Astrocyte (in vitro differentiated cells and primary cell): ENCODE data around the gene UBE2V1. TPM values are rescaled to one million over a fixed set of nuclear protein-coding genes. Genes with fewer than 3 reads are reported as not detected.

Experiments used
- DNase-seq: peaks from one replicate; pipeline ENCODE4 v3.0.0-alpha.2; 2010; ENCODE audit warnings: low read depth
- FAIRE-seq: peaks from 2 replicates; lab custom pipeline; 2011; peaks lifted over from hg19 to GRCh38; lab: Jason Lieb, UNC
- H2AFZ ChIP-seq: 2 replicates; pipeline ENCODE4 v1.6.0; 2012; ENCODE audit warnings: low read depth, low read length, inconsistent platforms
- H3K27ac ChIP-seq: 2 replicates; pipeline ENCODE4 v1.5.1; 2011; ENCODE audit warnings: low read depth, low read length, inconsistent platforms
- H3K27me3 ChIP-seq: 2 replicates; pipeline ENCODE4 v1.6.0; 2011; ENCODE audit warnings: low read length, inconsistent platforms; ENCODE audit not compliant: insufficient read depth
- H3K36me3 ChIP-seq: 2 replicates; pipeline ENCODE4 v1.5.1; 2011; ENCODE audit warnings: low read length, inconsistent platforms; ENCODE audit not compliant: insufficient read depth
- H3K4me1 ChIP-seq: 2 replicates; pipeline ENCODE4 v1.5.1; 2011; ENCODE audit warnings: low read length, inconsistent platforms; ENCODE audit not compliant: insufficient read depth
- H3K4me2 ChIP-seq: 2 replicates; pipeline ENCODE4 v1.6.0; 2012; ENCODE audit warnings: low read length, inconsistent platforms
- H3K4me3 ChIP-seq: 2 replicates; pipeline ENCODE4 v1.5.1; 2011; ENCODE audit warnings: low read depth, mild to moderate bottlenecking, low read length, inconsistent platforms; ENCODE audit not compliant: insufficient read depth
- H3K79me2 ChIP-seq: 2 replicates; pipeline ENCODE4 v1.6.0; 2012; ENCODE audit warnings: mild to moderate bottlenecking, low read length, inconsistent platforms; ENCODE audit not compliant: insufficient read depth
- H3K9ac ChIP-seq: 2 replicates; pipeline ENCODE4 v1.6.0; 2012; ENCODE audit warnings: mild to moderate bottlenecking, low read length, inconsistent platforms
- H3K9me3 ChIP-seq: 2 replicates; pipeline ENCODE4 v1.5.1; 2012; ENCODE audit warnings: low read depth, mild to moderate bottlenecking, low read length, inconsistent platforms; ENCODE audit not compliant: insufficient read depth
- H4K20me1 ChIP-seq: 2 replicates; pipeline ENCODE4 v1.6.0; 2012; ENCODE audit warnings: low read length, inconsistent platforms; ENCODE audit not compliant: insufficient read depth
- H3K27ac Mint-ChIP-seq: one replicate; pipeline ENCODE4 v1.8.0; 2021; ENCODE audit warnings: mild to moderate bottlenecking, mixed read lengths; ENCODE audit not compliant: unreplicated experiment
- H3K27me3 Mint-ChIP-seq: one replicate; pipeline ENCODE4 v1.8.0; 2021; ENCODE audit warnings: low read depth, mixed read lengths; ENCODE audit not compliant: unreplicated experiment
- H3K36me3 Mint-ChIP-seq: one replicate; pipeline ENCODE4 v1.8.0; 2021; ENCODE audit warnings: low read depth, mixed read lengths; ENCODE audit not compliant: unreplicated experiment
- H3K4me1 Mint-ChIP-seq: one replicate; pipeline ENCODE4 v1.8.0; 2021; ENCODE audit warnings: low read depth, mixed read lengths; ENCODE audit not compliant: unreplicated experiment
- H3K4me3 Mint-ChIP-seq: one replicate; pipeline ENCODE4 v1.8.0; 2021; ENCODE audit warnings: mild to moderate bottlenecking, moderate library complexity, mixed read lengths; ENCODE audit not compliant: unreplicated experiment
- H3K9me3 Mint-ChIP-seq: one replicate; pipeline ENCODE4 v1.8.0; 2021; ENCODE audit warnings: mild to moderate bottlenecking, mixed read lengths; ENCODE audit not compliant: unreplicated experiment
- CTCF ChIP-seq: IDR thresholded peaks from 2 replicates; pipeline ENCODE4 v1.5.1; 2011; ENCODE audit warnings: low read depth, mild to moderate bottlenecking, inconsistent platforms, low read length, moderate library complexity; ENCODE audit not compliant: insufficient read depth
- EZH2 ChIP-seq: IDR thresholded peaks from 2 replicates; pipeline ENCODE4 v1.6.1; 2012; ENCODE audit warnings: mild to moderate bottlenecking, low read length, inconsistent platforms; ENCODE audit not compliant: insufficient read depth
- total RNA-seq: library from RNA; stranded (reverse); gene quantifications from 2 replicates; pipeline ENCODE4 v1.2.1, GENCODE V29; 2021

UBE2V1 gene
- total RNA-seq, 1 donor from 2014 or later, result 139 TPM

GRCh38 chr20:50141811-50142561 is 29.0 kb upstream of the UBE2V1 start:
- Histone ChIP-seq H3K4me1 (peaks cover 47% of the 10 kb centered on the region), H4K20me1 (peaks cover 51% of the 10 kb centered on the region), H3K36me3 (peaks cover 15% of the 10 kb centered on the region), H3K79me2 (peaks cover 81% of the 10 kb centered on the region), H3K4me3 (no peak overlapping the region), H3K4me2 (peak overlapping the region; percentile 27), H2AFZ (no peak overlapping the region), H3K27ac (no peak overlapping the region), H3K27me3 (no peaks in the 10 kb centered on the region), H3K9ac (peak overlapping the region; percentile 31), H3K9me3 (no peaks in the 10 kb centered on the region)
- H3K27me3 Mint-ChIP-seq, result no peaks in the 10 kb centered on the region
- H3K4me1 Mint-ChIP-seq, result peaks cover 38% of the 10 kb centered on the region
- H3K36me3 Mint-ChIP-seq, result peaks cover 27% of the 10 kb centered on the region
- DNase-seq (no peak), FAIRE-seq (no peak)
- peak overlapping the region; percentile 3 for H3K27ac Mint-ChIP-seq
- no peak overlapping the region for H3K4me3 Mint-ChIP-seq
- TF ChIP-seq CTCF (no peak), EZH2 (no peak)
- H3K9me3 Mint-ChIP-seq, result no peaks in the 10 kb centered on the region

- no peak overlapping the region for H3K27ac ChIP-seq
- Mint-ChIP-seq H3K36me3 (peaks cover 26% of the 10 kb centered on the region), H3K27ac (no peak overlapping the region), H3K4me1 (peaks cover 30% of the 10 kb centered on the region), H3K9me3 (no peaks in the 10 kb centered on the region), H3K27me3 (no peaks in the 10 kb centered on the region), H3K4me3 (no peak overlapping the region)
- FAIRE-seq (no peak), DNase-seq (no peak)
- no peaks in the 10 kb centered on the region for H3K9me3 ChIP-seq
- peaks cover 16% of the 10 kb centered on the region for H3K36me3 ChIP-seq
- no peak overlapping the region for H3K9ac ChIP-seq
- no peaks in the 10 kb centered on the region for H3K27me3 ChIP-seq
- H3K4me2 ChIP-seq, result no peak overlapping the region
- H2AFZ ChIP-seq, result no peak overlapping the region
- TF ChIP-seq CTCF (no peak), EZH2 (no peak)
- H3K4me3 ChIP-seq, result no peak overlapping the region
- peaks cover 81% of the 10 kb centered on the region for H3K79me2 ChIP-seq
- H3K4me1 ChIP-seq, result peaks cover 42% of the 10 kb centered on the region
- peaks cover 54% of the 10 kb centered on the region for H4K20me1 ChIP-seq
These were observed 28.2 kb upstream of the UBE2V1 start for GRCh38 chr20:50141018-50141675.
